ENCODE results near the gene LITAFD. TPM values are rescaled to one million over a fixed set of nuclear protein-coding genes. Genes with fewer than 3 reads are reported as not detected.

Gene LITAFD
- polyA plus RNA-seq, 1 experiment: not detected

GRCh38 chr16:8934601-8935000, 52.5 kb downstream of the LITAFD start:
- DNase-seq (ENCODE audit: low read depth, low spot score): no peak
- no peak for TF ChIP-seq CTCF (IDR thresholded peaks at IDR 0.05; ENCODE audit: low read depth, low read length)
- Histone ChIP-seq H3K9me3 (ENCODE audit: control insufficient read depth, insufficient read depth, low read length) (no peaks in the 10 kb centered on the region), H3K27me3 (ENCODE audit: control insufficient read depth, insufficient read depth, low read length) (no peaks in the 10 kb centered on the region), H3K27ac (ENCODE audit: low read depth, low read length) (no peak overlapping the region), H3K4me3 (ENCODE audit: low read depth, low read length) (no peak overlapping the region)
- ChIA-PET CTCF (interaction anchor here (0.6 to 3.7 kb wide), 3 partner anchors 74 to 167 kb away, joined by 4 to 16 read pairs (median 4); no protein-coding TSS in a partner anchor), POLR2A (no interaction called here)

Other genes starting within 250 kb of the LITAFD start
- 6.6 and 7.2 TPM in 2 replicates for gene ABAT, start 207.7 kb upstream of the LITAFD start, polyA plus RNA-seq (2011; rRNA removed)
- gene TMEM186, start 84.7 kb upstream of the LITAFD start, polyA plus RNA-seq (2011; rRNA removed): 7.2 and 7.7 TPM in 2 replicates
- gene PMM2, start 84.5 kb upstream of the LITAFD start, polyA plus RNA-seq (2011; rRNA removed): 37.0 TPM in 2 replicates
- 65.5 and 91.1 TPM in 2 replicates for gene CARHSP1, start 13.3 kb upstream of the LITAFD start, polyA plus RNA-seq (2011; rRNA removed)
- 26.9 and 35.5 TPM in 2 replicates for gene USP7, start 81.6 kb downstream of the LITAFD start, polyA plus RNA-seq (2011; rRNA removed)
- 38.1 and 40.3 TPM in 2 replicates for gene HAPSTR1, start 209.3 kb downstream of the LITAFD start, polyA plus RNA-seq (2011; rRNA removed)